DND-41 (cell line): ENCODE measurements around the gene GDPD1.
"Not testable (repeated sequence)": the region's sequence is repeated elsewhere in the genome, so short reads cannot be mapped to it uniquely, and the experiment has no call there.

Source experiments
- CTCF ChIP-seq: IDR thresholded peaks from 2 replicates; pipeline ENCODE4 v1.5.1; 2012; ENCODE audit warnings: borderline replicate concordance, low read length, moderate library complexity, mild to moderate bottlenecking; ENCODE audit not compliant: poor library complexity, severe bottlenecking; ENCODE audit errors: extremely low read depth
- EZH2 ChIP-seq: IDR thresholded peaks from 3 replicates; pipeline ENCODE4 v1.6.1; 2012; ENCODE audit warnings: borderline replicate concordance, low read depth, mild to moderate bottlenecking, moderate library complexity, low read length, inconsistent platforms; ENCODE audit not compliant: severe bottlenecking

- TF ChIP-seq CTCF, EZH2: not testable (repeated sequence)
Measured at GRCh38 chr17:59228588-59228987, 8.3 kb downstream of the GDPD1 start.
